ENCODE data around the gene TMUB1.
A peak's percentile ranks its signal among the peaks of the same experiment; 100 is the strongest.

The TMUB1 gene

GRCh38 chr7:151101621-151102396, 18.5 kb upstream of the TMUB1 start:
- DNase-seq = no peak

DNA sequence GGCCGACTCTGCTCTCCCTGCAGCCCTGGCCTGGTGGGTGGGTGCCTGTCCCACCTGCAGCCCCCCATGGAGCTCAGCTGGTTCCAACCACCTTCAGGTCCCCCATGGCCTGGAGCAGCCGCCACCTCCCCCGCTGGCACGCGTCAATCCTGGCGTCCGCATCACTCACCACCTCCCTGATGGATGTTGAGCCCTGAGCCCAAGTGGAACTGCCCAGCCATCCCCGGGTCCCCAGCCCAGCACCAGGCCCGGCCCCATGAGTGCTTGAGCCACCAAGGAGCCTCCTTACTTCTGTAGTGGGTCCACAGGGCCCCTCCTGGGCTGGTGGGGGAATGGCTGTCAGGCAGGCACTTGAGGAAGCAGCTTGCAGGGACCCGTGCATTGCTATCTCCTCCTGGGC, 17.6 kb upstream of the TMUB1 start:
- DNase-seq = no peak

GRCh38 chr7:151099486-151100211, 16.4 kb upstream of the TMUB1 start:
- no peak for DNase-seq

GRCh38 chr7:151095828-151096475, 12.7 kb upstream of the TMUB1 start:
- no peak for DNase-seq

DNA sequence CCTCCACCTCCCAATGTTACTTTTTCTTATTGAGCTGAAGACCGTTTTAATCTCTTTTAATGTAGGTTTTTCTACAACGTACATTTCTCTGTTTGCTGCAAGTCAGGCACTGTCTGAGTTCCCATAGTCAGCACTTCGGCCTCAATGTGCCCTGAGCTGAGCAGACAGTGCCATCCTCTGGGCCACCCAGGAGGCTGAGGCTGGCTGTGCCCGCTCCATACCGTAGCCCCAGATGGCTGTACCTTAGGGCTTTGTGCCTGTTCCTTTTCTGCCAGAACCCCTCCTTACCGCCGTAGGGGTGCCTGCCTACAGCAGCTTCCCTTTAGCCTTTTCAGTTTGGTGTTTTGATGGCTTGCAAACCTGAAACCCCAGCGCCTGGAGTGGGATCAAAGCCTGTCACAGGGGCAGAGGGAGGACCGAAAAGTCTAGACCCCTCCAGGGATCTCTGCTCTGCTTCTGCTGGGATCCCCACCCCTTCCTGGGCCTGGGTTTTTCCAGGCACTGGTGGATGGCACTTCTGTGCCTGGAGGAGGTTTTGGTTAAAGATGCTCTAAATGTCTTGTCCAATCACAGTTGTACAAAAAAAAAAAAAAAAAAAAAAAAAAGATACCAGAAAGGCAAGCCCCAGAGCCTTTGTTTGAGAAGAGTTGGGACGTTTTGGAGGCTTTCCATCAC, 12.0 kb upstream of the TMUB1 start:
- no peak for DNase-seq

GRCh38 chr7:151094675-151095074, 11.4 kb upstream of the TMUB1 start:
- DNase-seq = no peak

GRCh38 chr7:151093748-151094147, 10.5 kb upstream of the TMUB1 start:
- no peak for DNase-seq

- no peak for DNase-seq
These were observed 8.7 kb upstream of the TMUB1 start for GRCh38 chr7:151091988-151092387.

GRCh38 chr7:151091431-151091830, 8.1 kb upstream of the TMUB1 start:
- no peak for DNase-seq

DNA sequence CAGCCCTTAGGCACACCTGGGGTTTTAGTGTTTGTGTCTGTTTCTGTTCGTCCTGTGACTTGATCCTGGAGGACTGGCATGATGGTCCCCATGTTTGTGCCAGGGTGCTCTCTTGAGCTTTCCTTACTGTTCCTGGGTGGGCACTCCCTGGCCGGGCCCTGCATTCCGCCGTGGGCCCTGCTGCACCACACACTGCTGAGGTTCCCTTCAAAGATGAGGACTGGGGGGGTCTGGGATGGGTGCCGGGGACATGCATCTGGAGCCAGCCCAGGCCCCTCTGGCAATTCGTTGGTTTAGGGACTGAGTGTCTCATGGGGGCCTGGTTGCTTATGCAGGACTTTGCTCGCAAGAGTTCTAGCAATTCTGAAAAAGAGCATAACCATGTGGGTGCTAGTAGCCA, 7.7 kb upstream of the TMUB1 start:
- DNase-seq = no peak

DNA sequence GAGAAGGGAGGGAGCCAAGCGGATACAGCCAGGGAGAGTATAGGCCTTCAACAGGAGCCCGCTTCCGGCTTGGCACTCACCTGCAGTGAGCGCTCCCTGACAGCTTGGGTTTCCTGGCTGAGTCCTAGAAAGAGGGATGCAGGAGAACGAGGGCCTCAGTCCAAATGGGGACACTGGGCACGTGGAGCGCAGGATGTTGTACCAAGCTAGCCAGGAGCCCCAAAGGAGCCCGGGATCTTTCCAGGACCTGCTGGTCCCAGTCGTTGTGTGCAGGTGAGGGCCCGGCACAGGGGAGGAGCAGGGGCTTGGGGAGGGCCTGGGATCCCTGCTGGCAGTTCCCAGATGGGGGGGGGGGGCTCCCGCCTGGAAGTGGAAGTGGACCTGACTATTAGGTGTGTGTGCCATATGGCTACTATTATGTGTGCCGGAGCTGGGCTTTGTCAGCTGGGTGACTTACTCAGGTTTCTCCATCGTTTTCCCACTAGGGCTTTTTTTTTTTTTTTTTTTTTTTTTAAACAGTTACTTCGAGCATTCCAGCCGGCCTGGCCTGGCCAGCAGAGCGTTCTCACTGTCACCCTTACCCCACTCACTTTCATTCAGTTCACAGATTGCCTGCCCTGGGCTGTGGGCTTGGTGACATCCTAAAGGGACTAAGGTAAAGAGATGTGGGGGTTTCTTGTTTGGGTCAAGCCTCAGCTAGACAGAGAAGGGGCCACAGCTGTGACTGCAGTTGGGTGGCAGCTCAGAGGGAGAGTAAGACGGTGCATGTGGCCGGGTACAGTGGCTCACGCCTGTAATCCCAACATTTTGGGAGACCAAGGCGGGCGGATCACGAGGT, 6.8 kb upstream of the TMUB1 start:
- no peak for DNase-seq

DNA sequence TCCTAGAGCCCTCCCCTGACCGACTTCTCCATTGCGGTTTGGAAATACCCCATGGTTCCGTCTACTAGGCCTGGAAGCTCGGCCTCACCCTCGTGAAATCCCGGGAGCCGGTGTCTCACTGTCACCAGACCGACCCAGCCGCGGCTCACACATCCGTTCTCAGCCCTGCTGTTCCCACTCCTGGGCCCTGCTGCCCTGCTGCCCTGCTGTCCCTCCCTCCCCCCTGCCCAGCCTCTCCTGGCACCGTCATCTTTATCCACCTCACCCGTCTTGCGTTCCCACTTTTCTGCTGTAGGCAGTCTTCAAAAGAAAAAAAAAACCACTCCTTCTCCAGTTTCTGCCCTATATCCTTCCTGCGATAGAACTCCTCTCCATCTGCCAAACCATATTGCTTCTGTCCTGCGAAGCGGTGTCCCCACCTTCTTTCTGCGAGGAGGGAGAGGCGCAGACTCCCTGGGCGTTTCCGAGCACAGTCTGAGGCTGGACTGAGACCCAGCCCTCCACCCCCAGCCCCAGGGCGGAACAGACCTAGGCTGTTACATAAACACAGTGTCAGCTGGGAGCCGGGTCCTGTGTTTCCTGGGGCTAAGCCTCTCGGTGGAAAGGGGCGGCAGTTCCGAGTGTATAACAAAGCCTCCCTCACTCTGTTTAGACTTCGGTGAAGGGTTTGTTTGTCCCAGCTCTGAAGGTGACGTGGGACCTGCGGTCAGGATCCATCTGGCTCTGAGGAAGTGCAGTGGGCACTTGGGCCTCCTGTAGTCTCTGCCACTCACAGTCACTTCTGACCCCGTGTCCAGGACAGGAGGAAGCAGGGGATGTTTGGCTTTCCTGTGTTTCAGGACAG, 5.8 kb upstream of the TMUB1 start:
- DNase-seq = no peak

DNA sequence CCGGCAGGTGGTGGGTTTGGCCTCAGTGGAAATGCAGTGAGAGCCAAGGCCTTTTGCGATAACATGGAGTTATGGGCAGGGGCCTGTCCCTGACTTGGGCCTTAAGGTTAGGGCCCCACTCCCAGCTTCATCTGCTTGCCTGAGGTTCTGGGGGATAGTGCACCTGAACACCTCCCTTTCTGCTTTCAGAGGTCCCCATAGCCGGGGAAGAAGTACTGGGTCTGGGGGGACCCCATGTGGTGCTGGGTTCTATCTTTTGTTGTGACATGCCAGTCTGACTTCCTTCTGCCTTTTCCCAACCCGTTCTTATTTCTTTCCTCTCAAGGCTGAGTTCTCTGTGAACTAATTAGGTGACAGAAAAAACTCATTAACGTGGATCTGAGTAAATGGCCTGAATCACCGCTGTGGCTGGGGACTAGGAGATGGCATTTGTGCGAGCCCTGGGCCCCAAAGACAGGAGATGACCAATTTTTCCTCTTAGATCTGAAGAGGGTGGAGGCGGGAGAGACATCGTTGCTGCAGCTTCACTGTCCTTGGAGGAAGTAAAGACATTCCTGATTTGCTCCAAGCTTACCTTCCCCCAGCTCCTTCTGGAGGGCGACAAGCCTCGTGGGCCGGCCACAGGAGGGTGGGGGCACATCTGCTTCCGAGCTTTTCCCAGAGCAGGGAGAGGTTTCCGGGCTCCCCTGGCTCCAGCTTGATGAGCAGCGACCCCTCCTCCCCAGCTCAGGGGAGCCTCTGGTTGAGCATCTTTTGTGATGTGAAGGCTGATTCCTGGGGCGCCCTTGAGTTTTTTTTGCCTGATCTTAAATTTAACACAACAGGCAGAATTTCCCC, 4.9 kb upstream of the TMUB1 start:
- DNase-seq = no peak

DNA sequence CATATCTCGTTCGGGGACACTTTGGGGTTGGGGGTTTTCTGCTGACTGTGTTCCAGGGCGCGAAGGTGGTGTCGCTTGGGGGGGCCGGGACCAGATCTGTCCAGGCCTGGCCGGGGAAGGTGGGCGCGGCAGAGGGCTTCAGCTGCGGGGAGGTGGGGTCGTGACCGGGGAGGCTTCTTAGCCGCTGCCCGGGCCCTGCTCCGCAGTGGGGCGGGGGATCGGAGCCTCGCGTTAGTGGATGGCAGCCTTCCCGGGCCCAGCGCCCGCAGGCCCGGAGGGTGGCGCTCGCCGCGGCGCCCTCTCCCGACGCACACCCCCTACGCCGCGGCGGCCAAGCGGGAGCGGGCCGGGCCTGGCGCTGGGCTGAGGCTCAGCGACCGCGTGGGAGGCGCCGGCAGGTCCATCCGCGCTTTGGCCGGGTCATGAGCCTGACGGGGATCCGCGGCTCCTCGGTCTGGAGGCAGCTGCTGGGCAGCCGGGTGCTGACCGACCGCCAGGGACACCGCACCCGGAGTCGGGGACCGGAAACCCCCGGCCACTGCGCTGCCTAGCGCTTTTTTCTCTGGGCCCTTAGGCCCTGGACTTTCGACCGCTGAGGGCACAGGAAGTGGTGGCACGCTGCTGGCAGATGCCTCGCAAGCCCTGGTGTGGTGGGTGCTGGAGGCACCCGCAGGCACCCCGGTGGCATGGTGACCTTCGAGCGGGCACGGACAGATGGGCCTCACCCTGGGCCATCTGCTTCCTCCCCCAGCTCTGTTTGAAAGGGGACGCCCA, 4.1 kb upstream of the TMUB1 start:
- peak in 1 of 2 donors; percentile 33 for DNase-seq

- DNase-seq = peak; percentile 27 to 32
These were observed 3.5 kb upstream of the TMUB1 start for GRCh38 chr7:151086802-151087244.

DNA sequence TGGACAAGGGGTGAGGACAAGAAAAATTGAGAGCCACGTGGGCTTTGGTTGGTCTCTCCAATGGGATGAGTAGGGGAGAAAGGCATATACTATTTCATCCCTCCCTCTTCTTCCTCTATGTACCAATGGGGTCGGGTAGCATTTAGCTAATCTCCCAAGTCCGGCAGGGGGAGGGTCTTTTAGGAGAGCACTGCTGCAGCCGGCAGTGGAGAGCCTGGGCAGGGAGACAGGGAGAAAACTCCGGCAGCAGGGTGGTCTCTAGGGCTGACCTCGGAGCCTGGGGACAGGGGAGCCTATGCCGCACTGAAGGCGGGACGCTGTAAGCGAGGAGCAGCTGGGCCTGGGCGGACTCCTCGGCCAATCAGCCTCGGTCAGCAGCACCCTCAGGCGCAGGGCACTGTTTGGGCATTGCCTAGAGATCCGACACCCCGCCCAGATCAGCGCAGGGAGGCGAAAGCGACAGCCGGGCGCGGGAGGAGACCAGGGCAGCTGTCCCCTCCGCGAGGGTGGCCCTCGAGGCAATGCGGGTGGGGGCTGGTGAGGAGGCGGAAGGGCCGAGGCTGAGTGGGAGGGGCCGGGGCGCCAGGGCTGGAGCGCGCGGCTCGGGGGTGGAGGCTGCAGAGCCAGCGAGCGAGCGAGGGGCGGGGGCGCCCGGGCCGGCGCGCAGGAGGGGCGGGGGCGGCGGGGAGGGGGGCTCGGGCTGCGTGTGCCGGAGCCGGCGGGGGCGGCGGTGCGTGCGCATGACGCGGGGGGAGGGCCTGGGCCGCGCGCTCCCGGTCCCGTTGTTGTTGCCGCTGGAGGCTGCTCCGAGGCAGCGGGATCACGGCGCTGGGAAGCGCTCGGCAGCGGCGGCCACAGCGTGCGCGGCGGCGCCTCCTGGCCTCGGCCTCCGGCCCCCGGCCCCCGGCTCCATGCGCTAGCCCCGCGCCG, 2.7 kb upstream of the TMUB1 start, which contains the start of gene AGAP3:
TSS of gene AGAP3 (plus strand) at position 785 of the 930 bp plus-strand sequence. CDS start 267 bp downstream, outside the sequence.
- DNase-seq = peak; percentile 35 to 42

GRCh38 chr7:151085329-151085690, 2.0 kb upstream of the TMUB1 start:
- DNase-seq = no peak

DNA sequence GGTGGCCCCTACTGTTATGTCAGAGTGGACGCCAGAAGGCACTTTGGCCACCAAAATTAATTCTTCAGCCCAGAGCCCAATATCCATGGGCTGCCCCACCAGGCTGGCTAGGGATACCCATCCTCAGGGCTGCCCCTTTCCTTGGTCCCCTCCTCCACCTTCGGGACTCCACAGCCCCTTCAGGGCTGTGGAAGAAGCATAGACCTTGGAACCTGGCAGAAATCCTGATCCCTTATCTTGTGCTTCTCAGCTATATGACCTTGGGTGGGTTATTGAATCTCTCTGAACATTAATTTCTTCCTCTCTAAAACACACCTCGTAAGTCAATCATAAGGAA, 499 bp upstream of the TMUB1 start:
- no peak for DNase-seq
